Activated naive CD8-positive, alpha-beta T cell (primary cell): Measurements from ENCODE around the gene RASAL2.

Source experiments
- H3K27ac Mint-ChIP-seq: one replicate; pipeline ENCODE4 v1.8.0; 2021; ENCODE audit warnings: mixed read lengths
- H3K27me3 Mint-ChIP-seq: one replicate; pipeline ENCODE4 v1.8.0; 2021; ENCODE audit warnings: mixed read lengths
- H3K36me3 Mint-ChIP-seq: one replicate; pipeline ENCODE4 v1.8.0; 2021; ENCODE audit warnings: mixed read lengths
- H3K4me1 Mint-ChIP-seq: one replicate; pipeline ENCODE4 v1.8.0; 2021; ENCODE audit warnings: low read depth, mixed read lengths
- H3K4me3 Mint-ChIP-seq: one replicate; pipeline ENCODE4 v1.8.0; 2021; ENCODE audit warnings: mild to moderate bottlenecking, mixed read lengths
- H3K9me3 Mint-ChIP-seq: one replicate; pipeline ENCODE4 v1.8.0; 2021; ENCODE audit warnings: low read depth, mixed read lengths

RASAL2 gene

GRCh38 chr1:178465011-178465410 is 371.1 kb downstream of the RASAL2 start:
- Mint-ChIP-seq H3K4me3 (no peak overlapping the region), H3K27ac (no peak overlapping the region), H3K4me1 (no peaks in the 10 kb centered on the region), H3K9me3 (no peaks in the 10 kb centered on the region), H3K27me3 (peaks cover 5% of the 10 kb centered on the region), H3K36me3 (no peaks in the 10 kb centered on the region)

DNA sequence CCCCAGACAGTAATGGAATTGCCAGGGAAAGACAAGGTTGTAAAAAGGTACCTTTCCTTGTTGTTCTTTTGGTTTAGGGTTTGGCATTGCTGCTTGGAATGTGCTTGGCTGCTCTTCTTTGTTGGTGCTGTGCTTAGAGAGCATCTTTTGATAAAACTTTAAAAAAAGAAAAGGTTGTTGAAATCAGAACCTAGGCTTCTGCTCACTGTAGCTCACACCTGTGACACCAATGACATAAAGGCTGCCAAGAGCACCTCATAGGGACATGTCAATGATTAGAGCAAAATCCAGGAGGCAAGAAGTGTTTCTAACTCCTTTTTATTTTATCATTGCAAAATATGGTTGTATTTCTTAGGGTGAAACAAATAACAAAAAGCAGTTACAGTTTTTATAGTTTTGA is 373.9 kb downstream of the RASAL2 start:
- peaks cover 5% of the 10 kb centered on the region for H3K27me3 Mint-ChIP-seq
- no peak overlapping the region for H3K4me3 Mint-ChIP-seq
- H3K9me3 Mint-ChIP-seq = no peaks in the 10 kb centered on the region
- no peak overlapping the region for H3K27ac Mint-ChIP-seq
- H3K4me1 Mint-ChIP-seq = no peaks in the 10 kb centered on the region
- no peaks in the 10 kb centered on the region for H3K36me3 Mint-ChIP-seq

DNA sequence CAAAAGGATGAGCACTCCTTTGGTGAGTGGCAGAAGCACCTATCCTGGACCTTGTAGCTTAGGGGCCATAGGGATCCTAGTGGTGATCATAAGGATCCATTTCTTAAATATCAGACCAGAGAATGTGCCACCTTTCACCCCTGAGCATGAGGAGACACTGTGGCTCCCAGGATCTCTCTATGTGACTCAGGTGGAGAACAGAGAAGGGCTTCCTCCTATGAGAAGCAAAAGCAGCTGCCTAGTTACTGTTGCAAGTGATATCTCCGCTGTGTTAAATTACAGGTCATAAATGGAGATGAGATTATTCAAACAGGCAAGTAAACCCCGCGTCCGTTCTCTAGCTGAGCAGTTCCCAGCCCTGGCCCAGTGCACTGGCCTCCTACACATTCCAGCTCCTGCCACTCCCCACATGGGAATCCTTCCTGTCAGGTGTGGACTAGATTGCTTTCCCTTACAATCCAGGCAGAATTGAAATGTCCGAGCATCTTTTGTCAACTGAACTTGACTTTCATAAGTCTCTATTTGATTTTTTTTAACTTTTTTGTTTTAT is 376.6 kb downstream of the RASAL2 start:
- Mint-ChIP-seq H3K27ac (no peak overlapping the region), H3K4me1 (no peaks in the 10 kb centered on the region), H3K4me3 (no peak overlapping the region), H3K36me3 (no peaks in the 10 kb centered on the region), H3K9me3 (no peaks in the 10 kb centered on the region), H3K27me3 (peaks cover 17% of the 10 kb centered on the region)

DNA sequence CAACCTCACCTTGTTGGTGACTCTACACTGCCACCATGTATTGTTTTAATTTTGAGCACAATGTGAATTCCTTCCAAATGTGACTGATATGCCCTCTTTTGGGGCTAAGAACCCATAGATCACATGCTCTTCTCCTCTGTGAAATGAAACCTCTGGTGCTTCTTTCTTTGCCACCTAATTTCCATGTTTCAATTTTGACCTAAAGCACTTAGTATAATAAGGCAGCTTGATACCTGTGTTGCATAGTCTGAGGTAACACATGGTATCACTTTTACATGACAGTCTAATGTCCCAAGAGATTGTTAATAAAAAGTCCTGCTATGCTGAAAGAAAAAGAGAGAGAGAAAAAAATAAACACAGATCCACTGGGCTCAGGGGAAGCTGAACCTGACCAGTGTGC is 378.6 kb downstream of the RASAL2 start:
- no peak overlapping the region for H3K27ac Mint-ChIP-seq
- no peaks in the 10 kb centered on the region for H3K4me1 Mint-ChIP-seq
- H3K4me3 Mint-ChIP-seq = no peak overlapping the region
- H3K36me3 Mint-ChIP-seq = no peaks in the 10 kb centered on the region
- no peaks in the 10 kb centered on the region for H3K9me3 Mint-ChIP-seq
- peaks cover 20% of the 10 kb centered on the region for H3K27me3 Mint-ChIP-seq

- H3K27me3 Mint-ChIP-seq = peaks cover 23% of the 10 kb centered on the region
- H3K36me3 Mint-ChIP-seq = no peaks in the 10 kb centered on the region
- no peaks in the 10 kb centered on the region for H3K9me3 Mint-ChIP-seq
- no peak overlapping the region for H3K4me3 Mint-ChIP-seq
- H3K4me1 Mint-ChIP-seq = no peaks in the 10 kb centered on the region
- H3K27ac Mint-ChIP-seq = no peak overlapping the region
Measured at GRCh38 chr1:178477373-178477772, 383.5 kb downstream of the RASAL2 start.

DNA sequence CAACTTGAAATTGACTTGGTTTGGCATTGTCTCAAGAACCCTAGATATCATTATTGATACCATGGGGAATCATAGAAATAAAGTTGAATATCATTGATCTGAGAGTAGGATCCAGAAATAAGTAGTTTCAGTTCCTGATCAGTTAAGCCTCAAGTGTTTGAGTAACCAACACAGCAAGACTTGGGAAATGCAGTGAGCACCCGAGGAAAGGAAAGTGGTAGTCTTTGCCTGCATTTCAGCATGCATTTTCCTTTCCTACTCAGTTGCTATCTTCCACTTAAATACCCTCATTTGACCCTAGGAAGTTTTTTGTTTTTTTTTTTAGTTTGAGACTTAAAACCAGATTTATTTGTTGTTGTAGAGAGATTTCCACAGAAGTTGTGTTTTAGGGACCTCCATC is 383.9 kb downstream of the RASAL2 start:
- Mint-ChIP-seq H3K27me3 (peaks cover 23% of the 10 kb centered on the region), H3K4me1 (no peaks in the 10 kb centered on the region), H3K27ac (no peak overlapping the region), H3K9me3 (no peaks in the 10 kb centered on the region), H3K4me3 (no peak overlapping the region), H3K36me3 (no peaks in the 10 kb centered on the region)

DNA sequence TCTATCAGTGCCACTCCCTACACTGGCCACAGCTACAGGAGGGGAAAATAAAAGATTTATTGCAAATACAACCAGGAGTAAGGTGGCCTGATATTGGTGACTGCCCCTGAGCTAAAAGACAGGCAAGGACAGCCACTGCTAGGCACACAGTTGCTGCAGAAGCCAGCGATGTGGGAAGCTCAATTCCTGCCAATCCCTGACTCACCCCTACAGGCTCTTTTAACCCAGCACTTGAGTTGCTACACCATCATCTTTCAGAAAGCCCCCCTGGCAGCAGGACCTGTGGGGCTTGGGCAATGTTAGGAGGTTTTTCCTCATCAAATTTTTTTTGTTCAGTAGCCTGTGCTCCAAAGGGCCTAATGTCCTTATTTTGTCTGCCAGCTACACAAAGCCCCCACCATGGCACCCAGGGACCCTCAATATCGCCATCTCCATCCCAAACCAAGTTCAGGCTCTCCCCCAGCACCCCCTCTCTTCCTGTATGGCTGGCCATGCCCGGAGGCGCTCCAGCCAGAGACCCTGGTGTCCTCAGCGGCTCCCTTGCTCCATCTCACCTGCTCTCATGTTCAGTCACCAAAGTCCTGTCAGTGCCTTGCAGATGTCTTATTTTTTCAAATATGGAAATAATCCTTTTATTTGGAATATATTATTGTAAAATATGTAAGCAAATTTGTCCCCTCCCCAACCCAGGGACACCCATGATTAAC is 389.5 kb downstream of the RASAL2 start:
- H3K36me3 Mint-ChIP-seq = no peaks in the 10 kb centered on the region
- peaks cover 11% of the 10 kb centered on the region for H3K27me3 Mint-ChIP-seq
- H3K9me3 Mint-ChIP-seq = no peaks in the 10 kb centered on the region
- H3K4me3 Mint-ChIP-seq = no peak overlapping the region
- H3K27ac Mint-ChIP-seq = no peak overlapping the region
- H3K4me1 Mint-ChIP-seq = no peaks in the 10 kb centered on the region

DNA sequence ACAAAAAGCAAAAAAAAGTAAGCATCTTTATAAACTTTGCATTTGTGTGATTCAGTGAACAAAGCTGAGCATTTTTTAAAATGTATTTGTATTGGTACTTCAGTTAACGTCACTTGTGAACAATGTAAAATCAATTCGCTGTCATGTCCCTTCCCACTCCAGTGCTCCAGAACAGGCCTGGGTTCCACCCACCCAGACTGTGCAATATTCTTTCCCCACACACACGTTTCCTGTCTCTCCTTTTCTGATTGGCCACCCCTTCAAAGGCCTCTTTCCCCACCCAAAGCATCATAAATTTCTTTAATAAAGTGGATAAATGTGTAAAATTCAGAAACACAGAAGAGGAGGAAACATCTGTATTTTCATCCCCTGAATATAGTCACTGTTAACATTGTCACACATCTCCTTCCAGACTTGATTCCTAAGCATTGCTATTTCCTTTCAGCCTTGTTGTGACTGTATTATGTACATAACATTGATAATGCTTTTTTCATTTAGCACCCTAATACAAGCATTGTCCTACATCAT is 390.9 kb downstream of the RASAL2 start:
- Mint-ChIP-seq H3K36me3 (no peaks in the 10 kb centered on the region), H3K4me1 (no peaks in the 10 kb centered on the region), H3K4me3 (no peak overlapping the region), H3K27ac (no peak overlapping the region), H3K27me3 (peaks cover 7% of the 10 kb centered on the region), H3K9me3 (no peaks in the 10 kb centered on the region)

DNA sequence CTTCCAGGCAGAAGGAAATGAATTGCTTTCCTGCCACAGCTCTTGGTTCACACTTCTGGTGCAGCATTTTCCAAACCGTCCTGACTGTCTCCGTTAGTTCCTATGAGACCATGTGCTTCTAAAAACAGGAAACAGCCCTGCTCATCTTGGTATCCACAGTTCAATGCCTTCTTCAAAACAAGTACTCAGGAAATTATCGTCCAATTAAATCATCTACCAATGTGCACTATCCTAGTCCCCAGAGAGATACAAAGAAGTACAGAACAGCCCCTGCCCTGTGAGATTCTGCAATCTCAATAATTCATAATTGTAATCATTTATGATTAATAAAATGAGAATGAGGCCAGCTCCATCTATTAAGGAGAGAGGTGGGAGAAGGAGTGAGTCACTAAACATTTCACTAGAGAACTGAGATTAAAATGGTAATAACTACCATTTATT is 391.7 kb downstream of the RASAL2 start:
- peaks cover 7% of the 10 kb centered on the region for H3K27me3 Mint-ChIP-seq
- H3K9me3 Mint-ChIP-seq = no peaks in the 10 kb centered on the region
- H3K4me3 Mint-ChIP-seq = no peak overlapping the region
- no peaks in the 10 kb centered on the region for H3K4me1 Mint-ChIP-seq
- H3K27ac Mint-ChIP-seq = no peak overlapping the region
- H3K36me3 Mint-ChIP-seq = no peaks in the 10 kb centered on the region

- no peak overlapping the region for H3K4me3 Mint-ChIP-seq
- no peak overlapping the region for H3K27ac Mint-ChIP-seq
- peaks cover 5% of the 10 kb centered on the region for H3K27me3 Mint-ChIP-seq
- no peaks in the 10 kb centered on the region for H3K4me1 Mint-ChIP-seq
- no peaks in the 10 kb centered on the region for H3K36me3 Mint-ChIP-seq
- no peaks in the 10 kb centered on the region for H3K9me3 Mint-ChIP-seq
Measured at GRCh38 chr1:178486100-178487069, 392.5 kb downstream of the RASAL2 start.

DNA sequence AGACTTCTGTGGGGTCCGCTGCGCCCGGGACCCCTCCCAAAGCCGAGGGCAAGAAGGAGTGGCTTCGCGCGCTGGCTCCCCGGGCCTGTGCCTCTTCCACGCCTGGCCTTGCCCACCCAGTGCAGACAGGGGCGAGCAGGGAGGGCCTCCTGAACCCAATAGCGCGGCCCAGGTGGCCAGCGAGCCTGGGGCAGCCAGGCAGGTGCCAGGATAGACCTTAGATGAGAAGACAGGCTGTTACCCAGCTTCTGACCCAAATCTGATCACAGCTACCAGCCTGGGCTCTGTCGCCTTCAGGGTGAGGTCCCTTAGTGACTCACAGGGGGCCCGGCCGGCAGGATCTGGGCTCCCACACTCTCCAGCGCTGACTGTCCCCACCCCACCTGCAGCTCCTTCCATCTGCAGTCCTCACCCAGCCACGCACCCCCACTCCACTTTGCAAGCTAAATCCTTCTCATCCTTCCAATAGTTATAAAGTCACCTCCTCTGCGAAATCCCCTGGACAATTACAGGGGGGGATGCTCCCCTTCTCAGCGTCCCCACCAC is 393.2 kb downstream of the RASAL2 start:
- Mint-ChIP-seq H3K36me3 (no peaks in the 10 kb centered on the region), H3K9me3 (no peaks in the 10 kb centered on the region), H3K4me3 (no peak overlapping the region), H3K27me3 (peaks cover 5% of the 10 kb centered on the region), H3K4me1 (no peaks in the 10 kb centered on the region), H3K27ac (no peak overlapping the region)

GRCh38 chr1:178488393-178488792 is 394.5 kb downstream of the RASAL2 start:
- no peaks in the 10 kb centered on the region for H3K4me1 Mint-ChIP-seq
- H3K27ac Mint-ChIP-seq = no peak overlapping the region
- no peak overlapping the region for H3K4me3 Mint-ChIP-seq
- no peaks in the 10 kb centered on the region for H3K9me3 Mint-ChIP-seq
- H3K27me3 Mint-ChIP-seq = peaks cover 5% of the 10 kb centered on the region
- no peaks in the 10 kb centered on the region for H3K36me3 Mint-ChIP-seq

DNA sequence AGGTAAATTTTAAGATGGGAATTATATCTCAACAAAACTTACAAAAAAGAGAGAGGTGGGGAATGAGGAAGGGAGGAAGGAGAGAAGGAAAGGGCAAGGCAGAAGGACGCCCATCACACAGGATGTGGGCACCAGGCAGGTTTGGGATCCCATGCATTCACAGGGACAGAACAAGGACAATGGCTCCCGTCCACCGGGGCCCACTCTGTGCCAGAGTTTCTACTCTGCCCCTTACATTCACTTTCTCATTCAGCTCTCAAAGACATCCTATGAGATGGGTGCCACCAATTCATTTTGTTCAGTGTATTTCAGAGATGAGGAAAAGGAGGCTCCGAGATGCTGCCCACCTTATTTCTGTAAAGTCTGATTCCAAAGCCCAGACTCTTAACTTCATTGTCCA is 395.5 kb downstream of the RASAL2 start:
- H3K4me3 Mint-ChIP-seq = no peak overlapping the region
- H3K36me3 Mint-ChIP-seq = no peaks in the 10 kb centered on the region
- H3K9me3 Mint-ChIP-seq = no peaks in the 10 kb centered on the region
- H3K4me1 Mint-ChIP-seq = no peaks in the 10 kb centered on the region
- no peak overlapping the region for H3K27ac Mint-ChIP-seq
- H3K27me3 Mint-ChIP-seq = peaks cover 5% of the 10 kb centered on the region

DNA sequence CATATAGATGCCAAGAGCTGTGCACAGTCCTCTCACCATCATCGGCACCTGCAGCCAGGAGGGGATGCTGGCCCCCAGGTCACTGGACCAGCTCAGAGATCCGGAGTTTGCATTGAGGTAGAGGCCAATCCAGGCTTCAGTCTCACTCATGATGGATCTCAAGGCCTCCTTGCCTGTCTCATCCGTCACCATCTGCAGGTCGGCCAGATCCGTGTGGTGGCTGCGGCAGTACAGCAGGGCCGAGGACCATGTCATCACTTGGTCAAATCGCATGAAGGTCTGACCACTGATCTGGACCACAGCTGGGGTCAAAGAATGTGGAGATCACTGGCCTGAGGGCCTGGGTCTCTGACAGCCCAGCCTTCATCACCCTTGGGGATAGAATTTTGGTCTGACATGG is 396.2 kb downstream of the RASAL2 start:
- H3K9me3 Mint-ChIP-seq = no peaks in the 10 kb centered on the region
- H3K27me3 Mint-ChIP-seq = peaks cover 5% of the 10 kb centered on the region

GRCh38 chr1:178490967-178491366 is 397.1 kb downstream of the RASAL2 start:
- H3K27ac Mint-ChIP-seq = no peak overlapping the region

More for the DNA sequence above, 396.2 kb downstream of the RASAL2 start:
- Mint-ChIP-seq H3K36me3 (no peaks in the 10 kb centered on the region), H3K27ac (no peak overlapping the region), H3K4me3 (no peak overlapping the region), H3K4me1 (no peaks in the 10 kb centered on the region)

More at GRCh38 chr1:178490967-178491366, 397.1 kb downstream of the RASAL2 start:
- H3K4me1 Mint-ChIP-seq = no peaks in the 10 kb centered on the region
- H3K9me3 Mint-ChIP-seq = no peaks in the 10 kb centered on the region
- H3K36me3 Mint-ChIP-seq = no peaks in the 10 kb centered on the region
- no peak overlapping the region for H3K4me3 Mint-ChIP-seq
- H3K27me3 Mint-ChIP-seq = peaks cover 5% of the 10 kb centered on the region
